Lung (tissue), 12 donors: Measurements from ENCODE around the gene DIPK1C. TPM values are rescaled to one million over a fixed set of nuclear protein-coding genes. Genes with fewer than 3 reads are reported as not detected.

Experiments
- ATAC-seq: fragments of 200-7000 bp; cut with Tn5 transposase; one replicate; pipeline ENCODE4 v1.9.1; 2020; ENCODE audit warnings: moderate number of reproducible peaks; ENCODE audit not compliant: insufficient read depth, low FRiP score
- DNase-seq, 3 donors: peaks; one replicate each; pipeline ENCODE4 v3.0.0-alpha.2; 2013 to 2017
- H3K27ac ChIP-seq, 2 donors: one replicate each; pipeline ENCODE4 v1.5.1; 2013; ENCODE audit warnings: mild to moderate bottlenecking in 2 of 2, moderate library complexity in 2 of 2, control low read depth in 1 of 2, inconsistent platforms in 1 of 2, low read depth in 1 of 2, low read length in 1 of 2
- H3K27me3 ChIP-seq, 3 donors: one replicate each; pipeline ENCODE4 v1.5.1; 2013; ENCODE audit warnings: low read length in 2 of 3; ENCODE audit not compliant: control insufficient read depth in 3 of 3, insufficient read depth in 3 of 3
- H3K36me3 ChIP-seq, 4 donors: one replicate each; pipeline ENCODE4 v1.5.1; 2013; ENCODE audit warnings: low read length in 4 of 4, mild to moderate bottlenecking in 1 of 4, moderate library complexity in 1 of 4; ENCODE audit not compliant: control insufficient read depth in 4 of 4, insufficient read depth in 4 of 4
- H3K4me1 ChIP-seq, 5 donors: one replicate each; pipeline ENCODE4 v1.5.1; 2013; ENCODE audit warnings: low read length in 5 of 5, mild to moderate bottlenecking in 2 of 5, moderate library complexity in 1 of 5; ENCODE audit not compliant: control insufficient read depth in 5 of 5, insufficient read depth in 5 of 5
- H3K4me3 ChIP-seq: one replicate; pipeline ENCODE4 v1.5.1; 2013; ENCODE audit warnings: mild to moderate bottlenecking, control low read depth, moderate library complexity
- H3K9ac ChIP-seq, 2 donors: one replicate each; pipeline ENCODE4 v1.5.1; 2013; ENCODE audit warnings: low read length in 2 of 2, control low read depth in 1 of 2; ENCODE audit not compliant: insufficient read depth in 1 of 2
- H3K9me3 ChIP-seq, 4 donors: one replicate each; pipeline ENCODE4 v1.5.1; 2013; ENCODE audit warnings: low read length in 3 of 4, mild to moderate bottlenecking in 1 of 4, moderate library complexity in 1 of 4; ENCODE audit not compliant: control insufficient read depth in 4 of 4, insufficient read depth in 3 of 4
- CTCF ChIP-seq: IDR thresholded peaks from 2 replicates; pipeline ENCODE4 v1.5.1; 2012; ENCODE audit warnings: mild to moderate bottlenecking; ENCODE audit errors: control extremely low read depth, extremely low read depth
- WGBS, 2 donors: extraction: QIAGEN DNeasy Blood & Tissue Kit; methylation state at CpG; one replicate each; pipeline ENCODE4 v1.1.7; 2013; 5-methylcytosine and 5-hydroxymethylcytosine counted together
- polyA plus RNA-seq, 2 donors: library from polyadenylated mRNA; stranded (reverse); fragments of 200-250 nt; gene quantifications; one replicate each; pipeline ENCODE4 v1.2.1, GENCODE V29; 2013
- total RNA-seq, 2 donors: library from RNA; depleted of rRNA in 1 of 2; stranded (reverse); fragments of >200 nt in 1 of 2; gene quantifications; one replicate each; pipeline ENCODE4 v1.2.1, GENCODE V29; 2014 to 2021
- donor health status: control.
- donor health status: control.
- donor health status: Bipolar disorder and iron deficiency.
- donor health status: healthy.
- donor health status: DM: yes; HTN: yes; CAD: no.

The DIPK1C gene
- total and polyA plus RNA-seq, 4 donors = 0.02 TPM; not detected in 3

DNA sequence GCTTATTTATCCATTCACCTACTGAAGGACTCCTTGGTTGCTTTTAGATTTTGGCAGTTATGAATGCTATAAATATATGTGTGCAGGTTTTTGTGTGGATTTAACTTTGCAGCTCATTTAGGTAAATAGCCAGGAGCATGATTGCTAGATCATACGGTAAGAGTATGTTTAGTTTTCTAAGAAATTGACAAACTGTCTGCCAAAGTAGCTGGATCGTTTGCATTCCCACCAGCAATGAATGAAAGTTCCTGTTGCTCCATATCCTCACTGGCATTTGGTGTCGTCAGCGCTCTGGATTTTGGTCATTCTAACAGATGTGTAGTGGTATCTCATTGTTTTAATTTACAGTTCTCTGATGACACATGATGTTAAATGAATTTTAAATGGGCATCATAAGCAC, 8.7 kb upstream of the DIPK1C start:
- no peak for ATAC-seq
- Histone ChIP-seq H3K4me3 (no peak overlapping the region), H3K36me3 (no peaks in the 10 kb centered on the region), H3K27me3 (no peaks in the 10 kb centered on the region), H3K9ac (no peak overlapping the region), H3K4me1 (peaks cover 0 to 10% (median 0%) of the 10 kb centered on the region in 5 donors), H3K27ac (no peak overlapping the region), H3K9me3 (peaks cover 0 to 4% (median 0%) of the 10 kb centered on the region in 4 donors)
- no peak for TF ChIP-seq CTCF
- no peak for DNase-seq
- 71 to 79% methylated on average over 4 of the region's 4 CpGs for WGBS, 2 donors

DNA sequence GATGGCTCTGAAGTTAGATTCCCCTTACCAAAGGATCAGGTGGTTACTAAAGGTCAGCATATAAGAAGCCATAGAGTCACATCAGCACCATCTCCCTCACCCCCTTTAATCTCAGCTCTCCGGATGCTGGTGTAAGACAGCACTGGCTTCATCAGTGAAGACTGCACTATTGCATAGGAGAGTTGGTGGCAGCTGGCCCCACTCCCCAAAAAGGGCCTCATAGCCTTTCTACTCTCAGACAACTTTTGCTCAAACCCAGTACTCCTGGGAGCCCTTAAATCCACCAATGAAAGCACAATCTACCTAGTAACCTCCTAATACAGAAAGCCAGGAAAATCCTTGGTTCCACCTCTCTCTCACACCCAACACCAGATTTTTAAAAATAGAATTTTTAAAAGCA, 6.9 kb upstream of the DIPK1C start:
- Histone ChIP-seq H3K9me3 (peaks cover 0 to 4% (median 0%) of the 10 kb centered on the region in 4 donors), H3K27ac (no peak overlapping the region), H3K36me3 (no peaks in the 10 kb centered on the region), H3K4me1 (peaks cover 0 to 10% (median 0%) of the 10 kb centered on the region in 5 donors), H3K27me3 (peaks cover 0 to 11% (median 8%) of the 10 kb centered on the region in 3 donors), H3K4me3 (no peak overlapping the region), H3K9ac (no peak overlapping the region)
- DNase-seq (no peak), ATAC-seq (no peak)
- TF ChIP-seq CTCF = no peak
- WGBS, 2 donors = 91 to 95% methylated on average over 1 of the region's 1 CpG

GRCh38 chr18:74463254-74463653, 6.1 kb upstream of the DIPK1C start:
- peaks cover 0 to 4% (median 0%) of the 10 kb centered on the region in 4 donors for H3K9me3 ChIP-seq
- 82 to 85% methylated on average over 8 of the region's 8 CpGs for WGBS, 2 donors
- peaks cover 0 to 15% (median 11%) of the 10 kb centered on the region in 3 donors for H3K27me3 ChIP-seq
- no peak overlapping the region for H3K4me3 ChIP-seq
- H3K27ac ChIP-seq = no peak overlapping the region
- ATAC-seq (no peak), DNase-seq (peak in 2 of 3 donors; percentile 66 to 80)
- H3K4me1 ChIP-seq = peaks cover 0 to 6% (median 0%) of the 10 kb centered on the region in 5 donors
- no peaks in the 10 kb centered on the region for H3K36me3 ChIP-seq
- no peak for TF ChIP-seq CTCF
- H3K9ac ChIP-seq = no peak overlapping the region

- Histone ChIP-seq H3K4me3 (no peak overlapping the region), H3K4me1 (peaks cover 0 to 16% (median 8%) of the 10 kb centered on the region in 5 donors), H3K36me3 (no peaks in the 10 kb centered on the region), H3K9me3 (peaks cover 0 to 2% (median 0%) of the 10 kb centered on the region in 4 donors), H3K9ac (no peak overlapping the region), H3K27me3 (peaks cover 19 to 30% (median 30%) of the 10 kb centered on the region in 3 donors), H3K27ac (no peak overlapping the region)
- no peak for TF ChIP-seq CTCF
- 94% methylated on average over 7 of the region's 7 CpGs for WGBS, 2 donors
- ATAC-seq (no peak), DNase-seq (no peak)
These were observed 3.7 kb upstream of the DIPK1C start for GRCh38 chr18:74460825-74461224.
